Measurements from ENCODE around the gene GTF2I.
"Not testable (repeated sequence)": the region's sequence is repeated elsewhere in the genome, so short reads cannot be mapped to it uniquely, and the experiment has no call there.

The GTF2I gene

GRCh38 chr7:74781746-74782145, 124.2 kb downstream of the GTF2I start:
- not testable (repeated sequence) for FAIRE-seq

- not testable (repeated sequence) for FAIRE-seq
Measured at GRCh38 chr7:74783595-74783994, 126.1 kb downstream of the GTF2I start.

- FAIRE-seq = not testable (repeated sequence)
Measured at GRCh38 chr7:74788369-74789150, 131.0 kb downstream of the GTF2I start.

- FAIRE-seq = not testable (repeated sequence)
Measured at GRCh38 chr7:74789200-74789736, 131.8 kb downstream of the GTF2I start.

- not testable (repeated sequence) for FAIRE-seq
Measured at GRCh38 chr7:74797848-74798622, 140.5 kb downstream of the GTF2I start.

- not testable (repeated sequence) for FAIRE-seq
Measured at GRCh38 chr7:74798644-74799043, 141.1 kb downstream of the GTF2I start.
